Lower lobe of right lung (tissue), 2 donors: Measurements from ENCODE around the gene HOMER2. TPM values are rescaled to one million over a fixed set of nuclear protein-coding genes. Genes with fewer than 3 reads are reported as not detected.
A peak's percentile ranks its signal among the peaks of the same experiment; 100 is the strongest.
"Not testable (repeated sequence)": the region's sequence is repeated elsewhere in the genome, so short reads cannot be mapped to it uniquely, and the experiment has no call there.

Source experiments
- ATAC-seq, 2 donors: fragments of 200-7000 bp; cut with Tn5 transposase; one replicate each; pipeline ENCODE4 v1.9.1; 2020 to 2022; ENCODE audit warnings: mild to moderate bottlenecking in 2 of 2, moderate library complexity in 2 of 2
- DNase-seq: peaks from one replicate; pipeline ENCODE4 v3.0.0-alpha.2; 2020
- H3K27ac ChIP-seq: fragments of 200-600 bp; one replicate; pipeline ENCODE4 v1.8.0; 2022
- H3K27me3 ChIP-seq: fragments of 200-600 bp; one replicate; pipeline ENCODE4 v1.8.0; 2022; ENCODE audit warnings: low read depth
- H3K36me3 ChIP-seq: fragments of 200-600 bp; one replicate; pipeline ENCODE4 v1.8.0; 2022; ENCODE audit warnings: mild to moderate bottlenecking
- H3K4me1 ChIP-seq: fragments of 200-600 bp; one replicate; pipeline ENCODE4 v1.8.0; 2022
- H3K4me3 ChIP-seq: fragments of 200-600 bp; one replicate; pipeline ENCODE4 v1.8.0; 2022; ENCODE audit warnings: mild to moderate bottlenecking
- H3K9me3 ChIP-seq: fragments of 200-600 bp; one replicate; pipeline ENCODE4 v1.8.0; 2022
- intact Hi-C: fragments of 100-400 bp; cut with DNase I; formaldehyde crosslinking; loops from one replicate; pipeline ENCODE4 v1.11.0; 2022
- total RNA-seq: library from RNA; stranded (reverse); fragmentation: NEBNext Ultra II Directional; extraction: Animal tissue kit (Norgen Biotek cat#: 25700); gene quantifications from one replicate; pipeline ENCODE4 v1.2.1, GENCODE V29; 2021
- TF ChIP-seq, protein P1 (sequence below): fragments of 200-600 bp; IDR thresholded peaks from one replicate; pipeline ENCODE4 v1.8.0; 2022; ENCODE audit warnings: antibody characterized with exemption, mild to moderate bottlenecking
- donor health status: DM: no; HTN: yes; CAD: no; lungs with severe emphysema.

HOMER2 gene
- total RNA-seq, 1 donor from 2014 or later, result 16.2 TPM

DNA sequence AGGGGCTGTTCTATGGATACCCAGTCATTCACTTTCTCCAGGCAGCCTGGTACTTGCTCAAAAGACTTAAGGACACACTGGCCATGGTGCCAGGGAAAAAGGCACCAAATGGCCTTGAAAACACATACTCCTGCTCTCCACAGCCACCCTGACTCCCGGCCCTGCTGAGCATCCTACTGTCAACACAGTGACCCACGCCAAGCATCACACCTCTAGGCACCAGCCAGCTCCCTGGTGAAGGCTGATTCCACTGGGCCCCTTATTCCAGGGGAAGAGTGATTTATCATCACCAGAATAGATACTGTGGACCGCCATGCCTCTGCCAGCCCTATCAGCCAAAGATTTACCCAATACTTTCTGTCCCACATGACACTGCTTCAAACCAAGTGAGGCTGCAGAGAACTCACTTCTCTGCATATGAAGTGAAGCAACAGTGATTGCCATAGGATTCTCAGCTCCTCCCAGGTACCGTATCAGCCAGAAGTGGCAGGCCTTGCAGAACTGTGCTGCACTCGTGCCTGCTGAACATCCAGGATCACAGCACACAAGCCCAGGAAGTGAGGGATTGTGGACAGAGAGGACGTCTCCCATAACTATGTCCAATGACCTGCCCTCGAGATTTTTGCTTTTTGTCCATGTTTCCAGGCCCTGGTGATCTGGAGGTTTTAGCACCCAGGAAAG is 79.4 kb downstream of the HOMER2 start:
- H3K27ac ChIP-seq, result no peak overlapping the region
- no peaks in the 10 kb centered on the region for H3K27me3 ChIP-seq
- DNase-seq (no peak), ATAC-seq (no peak)
- no peaks in the 10 kb centered on the region for H3K9me3 ChIP-seq
- H3K4me3 ChIP-seq, result no peak overlapping the region
- H3K4me1 ChIP-seq, result peaks cover 4% of the 10 kb centered on the region
- TF ChIP-seq, protein P1, sequence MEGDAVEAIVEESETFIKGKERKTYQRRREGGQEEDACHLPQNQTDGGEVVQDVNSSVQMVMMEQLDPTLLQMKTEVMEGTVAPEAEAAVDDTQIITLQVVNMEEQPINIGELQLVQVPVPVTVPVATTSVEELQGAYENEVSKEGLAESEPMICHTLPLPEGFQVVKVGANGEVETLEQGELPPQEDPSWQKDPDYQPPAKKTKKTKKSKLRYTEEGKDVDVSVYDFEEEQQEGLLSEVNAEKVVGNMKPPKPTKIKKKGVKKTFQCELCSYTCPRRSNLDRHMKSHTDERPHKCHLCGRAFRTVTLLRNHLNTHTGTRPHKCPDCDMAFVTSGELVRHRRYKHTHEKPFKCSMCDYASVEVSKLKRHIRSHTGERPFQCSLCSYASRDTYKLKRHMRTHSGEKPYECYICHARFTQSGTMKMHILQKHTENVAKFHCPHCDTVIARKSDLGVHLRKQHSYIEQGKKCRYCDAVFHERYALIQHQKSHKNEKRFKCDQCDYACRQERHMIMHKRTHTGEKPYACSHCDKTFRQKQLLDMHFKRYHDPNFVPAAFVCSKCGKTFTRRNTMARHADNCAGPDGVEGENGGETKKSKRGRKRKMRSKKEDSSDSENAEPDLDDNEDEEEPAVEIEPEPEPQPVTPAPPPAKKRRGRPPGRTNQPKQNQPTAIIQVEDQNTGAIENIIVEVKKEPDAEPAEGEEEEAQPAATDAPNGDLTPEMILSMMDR, result no peak
- intact Hi-C loops, result no loop called here
- H3K36me3 ChIP-seq, result no peaks in the 10 kb centered on the region

DNA sequence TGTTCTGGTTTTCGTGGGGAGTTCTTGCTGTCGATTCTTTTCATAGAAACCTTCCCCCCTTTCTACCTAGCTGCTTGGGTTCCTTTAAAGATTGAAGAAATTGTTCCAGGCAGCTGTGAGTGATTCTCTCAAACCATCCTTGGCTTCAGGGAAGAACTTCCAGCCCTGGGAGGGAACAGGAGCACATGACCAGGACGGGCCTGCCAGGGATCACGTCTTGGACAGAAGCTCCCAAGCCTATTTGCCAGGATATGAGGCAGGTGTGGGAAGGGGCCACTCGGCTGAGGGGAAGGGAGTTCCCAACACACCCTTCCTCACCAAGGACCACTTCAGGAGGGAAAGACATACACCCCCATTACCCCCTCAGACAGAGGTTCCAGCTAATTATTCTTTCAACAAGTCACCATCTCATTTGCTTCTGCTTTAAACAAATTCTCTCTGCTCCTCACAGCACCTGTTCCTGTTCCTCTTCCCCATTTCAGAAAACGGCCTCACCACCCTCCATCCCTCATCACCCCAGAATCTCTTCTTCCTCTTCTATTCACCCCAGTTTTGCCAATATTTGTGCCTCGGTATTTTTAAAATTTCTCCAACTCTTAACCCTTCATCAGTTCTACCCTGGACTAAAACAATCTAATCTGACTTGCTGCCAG is 80.6 kb downstream of the HOMER2 start:
- H3K9me3 ChIP-seq, result no peaks in the 10 kb centered on the region
- TF ChIP-seq, protein P1, result no peak
- DNase-seq (no peak), ATAC-seq (no peak)
- intact Hi-C loops, result no loop called here
- H3K4me1 ChIP-seq, result peaks cover 4% of the 10 kb centered on the region
- H3K4me3 ChIP-seq, result no peak overlapping the region
- H3K27me3 ChIP-seq, result no peaks in the 10 kb centered on the region
- H3K27ac ChIP-seq, result no peak overlapping the region
- H3K36me3 ChIP-seq, result no peaks in the 10 kb centered on the region

DNA sequence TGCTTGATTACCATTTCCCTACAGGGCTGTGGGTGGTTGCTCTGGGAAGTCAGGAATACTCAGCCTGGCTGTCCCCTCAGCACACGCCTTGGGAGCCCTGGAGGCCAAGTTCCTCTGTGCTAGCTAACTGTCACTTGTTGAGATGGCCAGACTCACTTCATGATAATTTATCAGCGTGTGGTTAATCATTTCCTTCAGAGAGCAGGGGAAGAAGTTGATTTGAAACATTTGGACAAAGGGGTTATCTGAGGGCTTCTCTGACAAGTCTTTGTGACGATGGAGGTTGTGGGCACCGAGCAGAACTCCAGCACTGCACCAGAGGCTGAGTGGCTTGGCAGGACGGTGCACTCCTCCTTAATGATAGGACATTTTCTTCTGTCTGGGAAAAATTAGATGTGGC is 81.2 kb downstream of the HOMER2 start:
- H3K4me3 ChIP-seq, result no peak overlapping the region
- peaks cover 4% of the 10 kb centered on the region for H3K4me1 ChIP-seq
- ATAC-seq, result no peak

DNA sequence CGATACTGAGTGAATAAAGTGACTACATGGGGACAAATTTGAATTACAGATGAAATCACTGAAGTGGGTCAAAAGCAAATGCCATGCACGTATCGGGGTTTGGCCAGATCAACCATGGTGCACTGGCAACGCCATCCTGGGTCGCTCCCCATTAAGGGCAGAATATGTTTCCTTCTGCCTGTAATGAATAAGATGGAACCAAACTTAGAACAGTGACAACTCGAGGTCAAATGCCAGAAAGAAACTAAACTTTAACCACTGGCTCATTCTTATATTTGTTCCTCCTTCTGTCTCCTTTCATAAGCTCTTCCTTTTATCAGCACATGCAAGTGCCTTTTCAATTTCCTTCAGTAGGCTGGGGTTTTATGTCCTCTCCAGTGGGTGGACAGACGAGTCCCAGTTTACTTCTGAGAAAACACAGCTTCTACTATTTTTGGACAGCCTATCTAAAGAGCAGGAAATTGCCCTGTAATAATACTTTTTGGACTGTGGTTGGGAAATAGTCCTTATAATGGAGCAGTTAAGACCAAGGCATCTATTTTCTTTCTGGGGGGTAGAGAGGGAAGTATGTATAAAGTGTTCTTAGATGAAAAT is 81.7 kb downstream of the HOMER2 start:
- Histone ChIP-seq H3K4me3 (no peak overlapping the region), H3K9me3 (no peaks in the 10 kb centered on the region), H3K4me1 (peaks cover 4% of the 10 kb centered on the region), H3K36me3 (no peaks in the 10 kb centered on the region), H3K27me3 (no peaks in the 10 kb centered on the region), H3K27ac (no peak overlapping the region)
- ATAC-seq, result peak in 1 of 2 donors; percentile 14
- TF ChIP-seq, protein P1, result no peak
- intact Hi-C loops, result no loop called here
- no peak for DNase-seq

More for the DNA sequence above, 81.2 kb downstream of the HOMER2 start:
- no peak for DNase-seq
- no peaks in the 10 kb centered on the region for H3K9me3 ChIP-seq
- no peak overlapping the region for H3K27ac ChIP-seq
- intact Hi-C loops, result no loop called here
- TF ChIP-seq, protein P1, result no peak
- H3K36me3 ChIP-seq, result no peaks in the 10 kb centered on the region
- H3K27me3 ChIP-seq, result no peaks in the 10 kb centered on the region

DNA sequence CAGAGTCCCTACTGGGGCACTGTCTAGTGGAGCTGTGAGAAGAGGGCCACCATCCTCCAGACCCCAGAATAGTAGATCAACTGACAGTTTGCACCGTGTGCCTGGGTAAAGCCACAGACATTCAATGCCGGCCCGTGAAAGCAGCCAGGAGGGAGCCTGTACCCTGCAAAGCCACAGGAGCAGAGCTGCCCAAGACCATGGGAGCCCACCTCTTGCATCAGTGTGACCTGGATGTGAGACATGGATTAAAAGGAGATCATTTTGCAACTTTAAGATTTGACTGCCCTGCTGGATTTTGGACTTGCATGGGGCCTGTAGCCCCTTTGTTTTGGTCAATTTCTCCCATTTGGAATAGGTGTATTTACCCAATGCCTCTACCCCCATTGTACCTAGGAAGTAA is 86.5 kb downstream of the HOMER2 start:
- H3K4me3 ChIP-seq, H3K27ac ChIP-seq, ATAC-seq, intact Hi-C loops, H3K4me1 ChIP-seq, H3K9me3 ChIP-seq, H3K36me3 ChIP-seq, H3K27me3 ChIP-seq, DNase-seq: not testable (repeated sequence)

DNA sequence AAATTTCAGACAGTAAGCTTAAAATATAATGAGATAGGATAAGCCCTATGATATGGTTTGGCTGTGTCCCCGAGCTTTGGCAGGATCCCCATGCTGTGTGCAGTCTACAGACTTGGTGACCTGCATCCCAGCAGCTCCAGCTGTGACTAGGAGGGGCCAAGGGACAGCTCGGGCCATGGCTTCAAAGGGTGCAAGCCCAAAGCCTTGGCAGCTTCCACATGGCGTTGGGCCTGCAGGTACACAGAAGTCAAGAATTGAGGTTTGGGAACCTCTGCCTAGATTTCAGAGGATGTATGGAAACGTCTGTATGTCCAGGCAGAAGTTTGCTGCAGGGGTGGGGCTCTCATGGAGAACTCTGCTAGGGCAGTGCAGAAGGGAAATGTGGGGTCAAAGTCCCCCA is 86.9 kb downstream of the HOMER2 start:
- H3K4me3 ChIP-seq, intact Hi-C loops, H3K27ac ChIP-seq, ATAC-seq, H3K36me3 ChIP-seq, H3K4me1 ChIP-seq, H3K27me3 ChIP-seq, H3K9me3 ChIP-seq, DNase-seq: not testable (repeated sequence)
